SK-N-SH (cell line): ENCODE data around the gene CCDC127. TPM values are rescaled to one million over a fixed set of nuclear protein-coding genes. Genes with fewer than 3 reads are reported as not detected.

Source experiments
- CTCF ChIA-PET: fragments of 300-600, 350-600 bp; formaldehyde crosslinking; extraction: SDS; loops from one replicate; lab custom pipeline; 2021; lab: Yijun Ruan, JAX
- POLR2A ChIA-PET: fragments of 350-600 bp; sonication (Branson Sonifier 250); formaldehyde crosslinking; extraction: SDS; loops from one replicate; lab custom pipeline; 2020; ENCODE audit warnings: antibody characterized with exemption, inconsistent platforms; lab: Yijun Ruan, JAX
- DNase-seq: peaks from one replicate; pipeline ENCODE4 v3.0.0; 2012
- H2AFZ ChIP-seq: fragments of 200-600 bp; sonication (generic); 2 replicates; pipeline ENCODE4 v1.8.1; 2016; ENCODE audit warnings: antibody characterized with exemption, mild to moderate bottlenecking, low read depth
- H3F3A ChIP-seq: fragments of 200-600 bp; sonication (generic); replicated peaks from 2 replicates; pipeline ENCODE3; 2016; ENCODE audit warnings: antibody characterized with exemption, mild to moderate bottlenecking; ENCODE audit not compliant: insufficient read depth
- H3K27ac ChIP-seq, 2 experiments: fragments of 200-500 bp in 1 of 2; fragments of 200-600 bp in 1 of 2; sonication (Bioruptor generic) in 1 of 2; sonication (generic), shearing (Covaris generic) in 1 of 2; 2 replicates each; pipeline versions ENCODE4 v1.5.1 to v1.6.1; 2014 to 2016; ENCODE audit warnings: low read depth in 2 of 2, inconsistent platforms in 1 of 2, low read length in 1 of 2, mild to moderate bottlenecking in 1 of 2, mixed read lengths in 1 of 2
- H3K27me3 ChIP-seq: fragments of 200-600 bp; sonication (generic), shearing (Covaris generic); 2 replicates; pipeline ENCODE4 v1.6.1; 2016; ENCODE audit warnings: mixed run types; ENCODE audit not compliant: insufficient read depth
- H3K36me3 ChIP-seq, 2 experiments: fragments of 200-500 bp in 1 of 2; fragments of 200-600 bp in 1 of 2; sonication (Bioruptor generic) in 1 of 2; sonication (generic) in 1 of 2; replicated peaks in 1 of 2; 2 replicates each; pipeline versions ENCODE3 to v1.5.1; 2014 to 2016; ENCODE audit warnings: low read length in 1 of 2, mild to moderate bottlenecking in 1 of 2; ENCODE audit not compliant: insufficient read depth in 2 of 2, control insufficient read depth in 1 of 2
- H3K4me1 ChIP-seq, 2 experiments: fragments of 200-500 bp in 1 of 2; fragments of 200-600 bp in 1 of 2; sonication (Bioruptor generic) in 1 of 2; sonication (generic), shearing (Covaris generic) in 1 of 2; 2 replicates each; pipeline versions ENCODE4 v1.5.1 to v1.6.1; 2014 to 2016; ENCODE audit warnings: low read depth in 1 of 2, low read length in 1 of 2, mixed run types in 1 of 2; ENCODE audit not compliant: insufficient read depth in 2 of 2, control insufficient read depth in 1 of 2
- H3K4me2 ChIP-seq: fragments of 200-600 bp; sonication (generic), shearing (Covaris generic); 2 replicates; pipeline ENCODE4 v1.6.1; 2017; ENCODE audit warnings: mixed run types
- H3K4me3 ChIP-seq, 2 experiments: fragments of 200-500 bp in 1 of 2; fragments of 200-600 bp in 1 of 2; sonication (Bioruptor generic) in 1 of 2; sonication (generic), shearing (Covaris generic) in 1 of 2; 2 replicates each; pipeline versions ENCODE4 v1.5.1 to v1.8.1; 2014 to 2016; ENCODE audit warnings: low read depth in 2 of 2, inconsistent platforms in 1 of 2, low read length in 1 of 2, mild to moderate bottlenecking in 1 of 2, mixed read lengths in 1 of 2, moderate library complexity in 1 of 2
- H3K79me2 ChIP-seq: fragments of 200-600 bp; sonication (generic); 2 replicates; pipeline ENCODE4 v1.8.1; 2017; ENCODE audit warnings: mild to moderate bottlenecking; ENCODE audit not compliant: insufficient read depth
- H3K9ac ChIP-seq: fragments of 200-600 bp; sonication (generic); 2 replicates; pipeline ENCODE4 v1.6.1; 2017; ENCODE audit warnings: mixed run types
- H3K9me2 ChIP-seq: fragments of 200-600 bp; sonication (generic); 2 replicates; pipeline ENCODE4 v1.6.1; 2017; ENCODE audit warnings: mixed run types
- H3K9me3 ChIP-seq: fragments of 200-600 bp; sonication (generic); 2 replicates; pipeline ENCODE4 v1.6.1; 2017; ENCODE audit warnings: mixed run types, mild to moderate bottlenecking, moderate library complexity
- H4K20me1 ChIP-seq: fragments of 200-600 bp; sonication (generic); 2 replicates; pipeline ENCODE4 v1.6.1; 2017; ENCODE audit warnings: mild to moderate bottlenecking, mixed run types; ENCODE audit not compliant: insufficient read depth
- CHD2 ChIP-seq: fragments of 150-350 bp; IDR thresholded peaks from 2 replicates; pipeline ENCODE4 v1.6.1; 2018; ENCODE audit warnings: low read length; ENCODE audit not compliant: partially characterized antibody
- CTCF ChIP-seq: fragments of 200-600 bp; sonication (generic); IDR thresholded peaks from 2 replicates; pipeline ENCODE4 v1.6.1; 2017; ENCODE audit warnings: antibody characterized with exemption, mild to moderate bottlenecking, moderate library complexity
- ELF1 ChIP-seq: IDR thresholded peaks from 2 replicates; pipeline ENCODE4 v1.4.0; 2012
- EP300 ChIP-seq, 2 experiments: IDR thresholded peaks; 2 replicates each; pipeline versions ENCODE4 v1.4.0 to v1.6.1; 2012; ENCODE audit warnings: borderline replicate concordance in 1 of 2, low read depth in 1 of 2, low read length in 1 of 2
- FOSL2 ChIP-seq: IDR thresholded peaks from 2 replicates; pipeline ENCODE4 v1.4.0; 2012; ENCODE audit warnings: low read depth, mild to moderate bottlenecking, moderate library complexity, borderline replicate concordance
- FOXJ3 ChIP-seq: sonication (generic); formaldehyde crosslinking; IDR thresholded peaks from 2 replicates; pipeline ENCODE4 v1.5.1; 2020; ENCODE audit warnings: mild to moderate bottlenecking, missing genetic modification reagents
- IRF3 ChIP-seq: fragments of 150-350 bp; IDR thresholded peaks from 2 replicates; pipeline ENCODE4 v1.6.1; 2016; ENCODE audit warnings: mild to moderate bottlenecking, low read depth, low read length
- JUND ChIP-seq: IDR thresholded peaks from 2 replicates; pipeline ENCODE4 v1.4.0; 2012
- MXI1 ChIP-seq: IDR thresholded peaks from 2 replicates; pipeline ENCODE4 v1.6.1; 2012; ENCODE audit warnings: mild to moderate bottlenecking, low read depth, low read length, improper control_type of control experiment
- NFIC ChIP-seq: IDR thresholded peaks from 2 replicates; pipeline ENCODE4 v1.4.0; 2012; ENCODE audit warnings: borderline replicate concordance
- REST ChIP-seq: IDR thresholded peaks from 2 replicates; pipeline ENCODE4 v1.6.1; 2012; ENCODE audit warnings: mild to moderate bottlenecking, low read depth, low read length, moderate library complexity
- RFX5 ChIP-seq: IDR thresholded peaks from 2 replicates; pipeline ENCODE4 v1.6.1; 2012; ENCODE audit warnings: mild to moderate bottlenecking, improper control_type of control experiment, low read length
- SIN3A ChIP-seq: IDR thresholded peaks from 2 replicates; pipeline ENCODE4 v1.6.1; 2012; ENCODE audit warnings: low read depth, mild to moderate bottlenecking, low read length, moderate library complexity, borderline replicate concordance
- TCF12 ChIP-seq: IDR thresholded peaks from 2 replicates; pipeline ENCODE4 v1.4.0; 2012
- TEAD4 ChIP-seq: IDR thresholded peaks from 2 replicates; pipeline ENCODE4 v1.4.0; 2012; ENCODE audit warnings: mild to moderate bottlenecking, borderline replicate concordance; ENCODE audit not compliant: insufficient read depth
- ZBTB33 ChIP-seq: IDR thresholded peaks from 2 replicates; pipeline ENCODE4 v1.4.0; 2012; ENCODE audit warnings: low read depth, borderline replicate concordance
- WGBS: methylation state at CpG from one replicate; pipeline ENCODE4 v1.1.6; 2017; ENCODE audit warnings: low lambda C conversion rate; 5-methylcytosine and 5-hydroxymethylcytosine counted together
- polyA plus RNA-seq, 3 experiments: library from polyadenylated mRNA; depleted of rRNA; stranded (reverse); fragments of >200 nt; gene quantifications; 2 replicates each; pipeline ENCODE4 v1.2.3, GENCODE V29; 2012
- TF ChIP-seq, protein P1 (sequence below): IDR thresholded peaks from 2 replicates; pipeline ENCODE4; 2012

The CCDC127 gene
- polyA plus RNA-seq, 1 of the 3 experiments (the other 2 are of a cell fraction) = 3.9 TPM

DNA sequence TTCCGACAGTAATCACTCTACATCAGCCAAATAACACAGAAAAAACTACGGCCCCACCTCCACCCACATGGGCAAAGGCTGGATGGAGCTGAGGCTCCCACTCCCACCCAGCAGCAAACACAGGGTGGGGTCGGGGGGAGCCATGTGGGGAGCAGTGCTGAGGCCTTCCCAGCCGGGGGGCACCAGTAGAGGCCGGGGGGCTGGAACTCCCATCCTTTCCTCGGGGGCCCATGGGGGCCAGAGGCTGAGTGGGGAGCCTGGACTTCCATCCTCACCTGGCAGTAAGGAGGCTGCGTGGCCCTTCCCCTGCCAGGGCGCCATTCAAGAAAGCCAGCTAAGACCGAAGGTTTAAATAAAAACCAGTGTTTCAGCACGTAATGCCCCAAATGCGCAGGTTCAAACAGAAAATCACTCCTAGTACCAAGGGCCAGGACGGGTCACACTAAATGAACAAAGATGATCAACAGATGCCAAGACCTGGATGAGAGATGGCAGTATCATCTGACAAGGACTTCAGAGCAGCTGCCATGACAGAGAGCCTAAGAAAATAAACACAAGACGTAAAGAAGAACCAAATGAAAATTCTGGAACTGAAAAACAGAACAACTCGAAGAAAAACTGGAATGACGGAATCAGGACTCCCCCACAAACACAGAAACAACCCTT is 9.4 kb downstream of the CCDC127 start:
- no peak overlapping the region for H3K9ac ChIP-seq
- H3K27me3 ChIP-seq = no peaks in the 10 kb centered on the region
- peaks cover 59% of the 10 kb centered on the region for H4K20me1 ChIP-seq
- POLR2A ChIA-PET = no interaction called here
- H2AFZ ChIP-seq = no peak overlapping the region
- no peaks in the 10 kb centered on the region for H3K9me3 ChIP-seq
- CTCF ChIA-PET = no interaction called here
- DNase-seq = no peak
- H3K36me3 ChIP-seq = peaks cover 15 to 24% of the 10 kb centered on the region in 2 experiments
- WGBS = 95% methylated on average over 15 of the region's 15 CpGs
- H3K4me1 ChIP-seq = peaks cover 0 to 4% of the 10 kb centered on the region in 2 experiments; a peak in 1 of 4 replicates
- peaks cover 5% of the 10 kb centered on the region for H3F3A ChIP-seq
- TF ChIP-seq SIN3A (no peak), IRF3 (no peak), TCF12 (no peak), ELF1 (no peak), RFX5 (no peak), CTCF (no peak)
- TF ChIP-seq, protein P1, sequence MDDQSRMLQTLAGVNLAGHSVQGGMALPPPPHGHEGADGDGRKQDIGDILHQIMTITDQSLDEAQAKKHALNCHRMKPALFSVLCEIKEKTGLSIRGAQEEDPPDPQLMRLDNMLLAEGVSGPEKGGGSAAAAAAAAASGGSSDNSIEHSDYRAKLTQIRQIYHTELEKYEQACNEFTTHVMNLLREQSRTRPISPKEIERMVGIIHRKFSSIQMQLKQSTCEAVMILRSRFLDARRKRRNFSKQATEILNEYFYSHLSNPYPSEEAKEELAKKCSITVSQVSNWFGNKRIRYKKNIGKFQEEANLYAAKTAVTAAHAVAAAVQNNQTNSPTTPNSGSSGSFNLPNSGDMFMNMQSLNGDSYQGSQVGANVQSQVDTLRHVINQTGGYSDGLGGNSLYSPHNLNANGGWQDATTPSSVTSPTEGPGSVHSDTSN = no peak
- H3K4me2 ChIP-seq = no peak overlapping the region
- H3K9me2 ChIP-seq = no peaks in the 10 kb centered on the region
- H3K79me2 ChIP-seq = peaks cover 49% of the 10 kb centered on the region
- no peak overlapping the region for H3K27ac ChIP-seq
- H3K4me3 ChIP-seq = no peak overlapping the region

DNA sequence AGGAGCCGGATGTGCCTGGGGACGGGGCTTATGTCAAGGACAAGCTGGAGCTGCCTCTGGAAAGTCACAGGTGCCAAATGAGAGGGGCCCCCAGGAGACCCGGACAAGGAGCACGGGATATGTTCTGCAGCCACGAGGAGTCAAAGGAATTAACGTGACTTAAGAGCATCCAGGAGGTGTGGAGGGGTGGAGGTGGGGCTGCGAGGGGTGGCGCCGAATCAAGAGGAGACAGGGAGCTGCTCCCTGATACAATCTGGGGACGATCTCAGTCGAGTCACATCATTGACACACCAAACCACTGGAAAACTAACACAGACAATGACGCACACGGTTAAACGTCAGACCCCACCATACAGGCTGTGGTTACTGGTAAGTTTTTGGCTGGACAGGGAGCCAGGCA is 10.4 kb downstream of the CCDC127 start:
- TF ChIP-seq FOSL2 (no peak), FOXJ3 (no peak), CHD2 (no peak), ZBTB33 (no peak), JUND (no peak), MXI1 (no peak), REST (no peak), NFIC (no peak), TEAD4 (no peak), EP300 (IDR thresholded peaks at IDR 0.05; ENCODE audit: borderline replicate concordance in 1 of 2, low read depth in 1 of 2, low read length in 1 of 2) (no peak)
- H3K4me1 ChIP-seq = peaks cover 0 to 4% of the 10 kb centered on the region in 2 experiments; a peak in 1 of 4 replicates
- H3K4me3 ChIP-seq = no peak overlapping the region
- H3K79me2 ChIP-seq = peaks cover 47% of the 10 kb centered on the region
- no peak overlapping the region for H3K9ac ChIP-seq
- ChIA-PET CTCF (no interaction called here), POLR2A (no interaction called here)
- DNase-seq = no peak
- H4K20me1 ChIP-seq = peaks cover 56% of the 10 kb centered on the region
- peaks cover 5% of the 10 kb centered on the region for H3F3A ChIP-seq
- 94% methylated on average over 14 of the region's 14 CpGs for WGBS
- H2AFZ ChIP-seq = no peak overlapping the region
- no peaks in the 10 kb centered on the region for H3K9me2 ChIP-seq
- H3K36me3 ChIP-seq = peaks cover 14 to 24% of the 10 kb centered on the region in 2 experiments
- no peak overlapping the region for H3K4me2 ChIP-seq
- no peaks in the 10 kb centered on the region for H3K9me3 ChIP-seq
- H3K27ac ChIP-seq = no peak overlapping the region
- H3K27me3 ChIP-seq = no peaks in the 10 kb centered on the region
